Measurements from ENCODE around the gene XAB2.

The XAB2 gene

GRCh38 chr19:7575434-7576040 lies 53.8 kb downstream of the XAB2 start:
- no peak for DNase-seq

- DNase-seq = no peak
These were observed 58.6 kb downstream of the XAB2 start for GRCh38 chr19:7570761-7571160.

Data from T-helper 2 cell (primary cell).